Neural progenitor cell (in vitro differentiated cells): ENCODE results near the gene CHCHD6. TPM values are rescaled to one million over a fixed set of nuclear protein-coding genes. Genes with fewer than 3 reads are reported as not detected.

ENCODE experiments used
- DNase-seq: peaks from one replicate; pipeline ENCODE4 v3.0.0-alpha.2; 2016; ENCODE audit warnings: low spot score
- H2AFZ ChIP-seq: fragments of 200-600 bp; sonication (generic); replicated peaks from 2 replicates; pipeline ENCODE4 v1.6.1; 2016; ENCODE audit warnings: antibody characterized with exemption
- H3F3A ChIP-seq: fragments of 200-600 bp; sonication (generic); 2 replicates; pipeline ENCODE4 v1.6.1; 2016; ENCODE audit warnings: antibody characterized with exemption, low read depth
- H3K27ac ChIP-seq: fragments of 200-600 bp; sonication (generic); 2 replicates; pipeline ENCODE4 v1.5.1; 2016; ENCODE audit warnings: mild to moderate bottlenecking
- H3K27me3 ChIP-seq: fragments of 200-600 bp; sonication (generic); 2 replicates; pipeline ENCODE4 v1.6.1; 2016; ENCODE audit warnings: mild to moderate bottlenecking, moderate library complexity
- H3K36me3 ChIP-seq: fragments of 200-600 bp; sonication (generic); 2 replicates; pipeline ENCODE4 v1.5.1; 2016
- H3K4me1 ChIP-seq: fragments of 200-600 bp; sonication (generic); 2 replicates; pipeline ENCODE4 v1.6.1; 2016; ENCODE audit warnings: mixed run types
- H3K4me2 ChIP-seq: fragments of 200-600 bp; sonication (generic); 2 replicates; pipeline ENCODE4 v1.6.1; 2016
- H3K4me3 ChIP-seq: fragments of 200-600 bp; sonication (generic); 2 replicates; pipeline ENCODE4 v1.5.1; 2016
- H3K79me2 ChIP-seq: fragments of 200-600 bp; sonication (generic); 2 replicates; pipeline ENCODE4 v1.6.1; 2016; ENCODE audit warnings: low read depth
- H3K9ac ChIP-seq: fragments of 200-600 bp; sonication (generic); 2 replicates; pipeline ENCODE4 v1.6.1; 2016
- H3K9me3 ChIP-seq: fragments of 200-600 bp; sonication (generic); 2 replicates; pipeline ENCODE4 v1.5.1; 2016; ENCODE audit warnings: low read depth
- H4K20me1 ChIP-seq: fragments of 200-600 bp; sonication (generic); 2 replicates; pipeline ENCODE4 v1.6.1; 2016; ENCODE audit warnings: low read depth
- H3K27ac Mint-ChIP-seq: 3 replicates; pipeline ENCODE4 v1.8.0; 2021; ENCODE audit warnings: mixed read lengths
- H3K27me3 Mint-ChIP-seq: 2 replicates; pipeline ENCODE4 v1.8.0; 2022; ENCODE audit warnings: low read depth, mild to moderate bottlenecking, inconsistent platforms, moderate library complexity, mixed read lengths; ENCODE audit not compliant: insufficient read depth
- H3K36me3 Mint-ChIP-seq: 3 replicates; pipeline ENCODE4 v1.8.0; 2021; ENCODE audit warnings: mixed read lengths
- H3K4me1 Mint-ChIP-seq: 3 replicates; pipeline ENCODE4 v1.8.0; 2021; ENCODE audit warnings: mixed read lengths
- H3K4me3 Mint-ChIP-seq: 3 replicates; pipeline ENCODE4 v1.8.0; 2021; ENCODE audit warnings: mild to moderate bottlenecking, moderate library complexity, mixed read lengths
- H3K9me3 Mint-ChIP-seq: 3 replicates; pipeline ENCODE4 v1.8.0; 2020; ENCODE audit warnings: mixed read lengths
- EZH2 ChIP-seq: fragments of 200-600 bp; sonication (generic); IDR thresholded peaks from 2 replicates; pipeline ENCODE4 v1.6.1; 2017; ENCODE audit warnings: antibody characterized with exemption, mild to moderate bottlenecking, moderate library complexity
- EZH2phosphoT487 ChIP-seq: fragments of 200-600 bp; sonication (generic); IDR thresholded peaks from 2 replicates; pipeline ENCODE4 v1.6.1; 2017; ENCODE audit warnings: antibody characterized with exemption
- total RNA-seq: library from RNA; depleted of rRNA; stranded (reverse); fragments of >200 nt; gene quantifications from 2 replicates; pipeline ENCODE4 v1.2.3, GENCODE V29; 2015; ENCODE audit warnings: low replicate concordance
- TF ChIP-seq, protein P1 (sequence below): fragments of 200-600 bp; sonication (generic); IDR thresholded peaks from 2 replicates; pipeline ENCODE4 v1.5.1; 2017; ENCODE audit warnings: antibody characterized with exemption, mild to moderate bottlenecking

The CHCHD6 gene
- total RNA-seq, 1 donor from 2014 or later = 35.7 TPM

DNA sequence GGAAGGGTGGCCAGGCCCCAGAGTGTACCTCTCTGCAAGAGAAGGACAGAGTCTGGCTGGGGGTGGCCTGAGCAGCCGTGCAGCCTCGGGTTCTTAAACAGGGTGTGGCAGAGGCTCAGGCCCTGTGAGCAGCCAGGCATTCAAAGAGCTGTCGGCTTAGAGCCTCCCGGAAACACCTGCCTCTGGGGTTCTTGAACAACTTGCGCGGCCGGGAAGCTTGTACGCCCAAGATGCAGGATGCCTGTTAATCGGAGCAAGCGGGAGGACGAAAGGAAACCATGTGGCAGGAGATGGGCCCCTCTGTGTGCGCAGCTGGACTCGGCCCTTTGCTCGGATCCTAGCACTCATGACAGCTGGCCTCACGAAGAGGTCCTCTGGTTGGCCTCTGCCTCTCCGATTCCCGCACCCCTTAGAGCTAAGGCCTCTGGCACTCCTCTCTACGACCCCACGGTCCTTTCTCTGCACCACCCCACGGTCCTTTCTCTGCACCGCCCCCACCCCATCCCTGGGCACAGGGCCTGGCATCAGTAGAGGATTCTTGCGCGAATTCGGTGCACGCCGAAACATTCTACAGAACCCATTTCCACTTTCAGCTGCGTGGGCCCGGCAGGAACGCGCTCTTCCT, 25.2 kb upstream of the CHCHD6 start:
- Mint-ChIP-seq H3K4me1 (peaks cover 30% of the 10 kb centered on the region), H3K36me3 (no peaks in the 10 kb centered on the region), H3K4me3 (no peak overlapping the region), H3K9me3 (peaks cover 6% of the 10 kb centered on the region), H3K27ac (no peak overlapping the region), H3K27me3 (peaks cover 16% of the 10 kb centered on the region)
- Histone ChIP-seq H3K36me3 (no peaks in the 10 kb centered on the region), H3K27me3 (peaks cover 52% of the 10 kb centered on the region), H3K4me3 (no peak overlapping the region), H3K9me3 (peaks cover 7% of the 10 kb centered on the region), H2AFZ (no peak overlapping the region), H3K4me1 (peaks cover 24% of the 10 kb centered on the region), H3K4me2 (peak overlapping the region; percentile 20), H3K9ac (no peak overlapping the region), H3K79me2 (no peaks in the 10 kb centered on the region), H4K20me1 (no peaks in the 10 kb centered on the region), H3K27ac (no peak overlapping the region), H3F3A (no peaks in the 10 kb centered on the region)
- TF ChIP-seq EZH2phosphoT487 (no peak), EZH2 (peak; percentile 1)
- DNase-seq = peak; percentile 34

DNA sequence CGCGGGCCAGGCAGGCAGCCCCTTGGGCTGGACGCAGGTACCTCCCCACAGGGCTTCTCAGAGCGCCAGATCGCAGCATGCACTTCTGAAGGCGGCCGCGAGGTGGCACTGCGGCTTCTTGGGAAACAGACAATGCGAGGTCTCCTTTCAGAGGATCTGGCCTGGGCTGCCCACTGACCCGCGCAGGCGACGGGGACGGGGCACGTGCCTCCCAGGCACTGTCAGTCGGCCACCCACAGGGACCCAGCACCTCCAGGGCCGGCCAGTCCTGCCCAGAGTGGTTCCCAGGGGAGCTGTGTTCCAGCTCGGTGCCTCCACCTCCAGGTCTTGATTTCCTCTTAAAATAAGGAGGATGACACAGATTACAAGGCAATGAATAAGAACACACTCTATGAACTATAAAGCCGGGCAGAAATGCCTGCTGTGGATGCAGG, 24.7 kb upstream of the CHCHD6 start:
- Mint-ChIP-seq H3K27me3 (peaks cover 18% of the 10 kb centered on the region), H3K36me3 (no peaks in the 10 kb centered on the region), H3K27ac (no peak overlapping the region), H3K4me3 (no peak overlapping the region), H3K4me1 (peaks cover 34% of the 10 kb centered on the region), H3K9me3 (peaks cover 2% of the 10 kb centered on the region)
- H3K79me2 ChIP-seq = no peaks in the 10 kb centered on the region
- peaks cover 6% of the 10 kb centered on the region for H3K9me3 ChIP-seq
- peak overlapping the region; percentile 20 for H3K4me2 ChIP-seq
- TF ChIP-seq, protein P1, sequence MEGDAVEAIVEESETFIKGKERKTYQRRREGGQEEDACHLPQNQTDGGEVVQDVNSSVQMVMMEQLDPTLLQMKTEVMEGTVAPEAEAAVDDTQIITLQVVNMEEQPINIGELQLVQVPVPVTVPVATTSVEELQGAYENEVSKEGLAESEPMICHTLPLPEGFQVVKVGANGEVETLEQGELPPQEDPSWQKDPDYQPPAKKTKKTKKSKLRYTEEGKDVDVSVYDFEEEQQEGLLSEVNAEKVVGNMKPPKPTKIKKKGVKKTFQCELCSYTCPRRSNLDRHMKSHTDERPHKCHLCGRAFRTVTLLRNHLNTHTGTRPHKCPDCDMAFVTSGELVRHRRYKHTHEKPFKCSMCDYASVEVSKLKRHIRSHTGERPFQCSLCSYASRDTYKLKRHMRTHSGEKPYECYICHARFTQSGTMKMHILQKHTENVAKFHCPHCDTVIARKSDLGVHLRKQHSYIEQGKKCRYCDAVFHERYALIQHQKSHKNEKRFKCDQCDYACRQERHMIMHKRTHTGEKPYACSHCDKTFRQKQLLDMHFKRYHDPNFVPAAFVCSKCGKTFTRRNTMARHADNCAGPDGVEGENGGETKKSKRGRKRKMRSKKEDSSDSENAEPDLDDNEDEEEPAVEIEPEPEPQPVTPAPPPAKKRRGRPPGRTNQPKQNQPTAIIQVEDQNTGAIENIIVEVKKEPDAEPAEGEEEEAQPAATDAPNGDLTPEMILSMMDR = peak; percentile 91
- TF ChIP-seq EZH2phosphoT487 (no peak), EZH2 (no peak)
- H3K36me3 ChIP-seq = no peaks in the 10 kb centered on the region
- H3K27me3 ChIP-seq = peaks cover 52% of the 10 kb centered on the region
- no peaks in the 10 kb centered on the region for H4K20me1 ChIP-seq
- no peak overlapping the region for H3K27ac ChIP-seq
- DNase-seq = peak; percentile 94
- no peak overlapping the region for H3K4me3 ChIP-seq
- no peak overlapping the region for H3K9ac ChIP-seq
- H3K4me1 ChIP-seq = peaks cover 27% of the 10 kb centered on the region
- no peaks in the 10 kb centered on the region for H3F3A ChIP-seq
- H2AFZ ChIP-seq = no peak overlapping the region

DNA sequence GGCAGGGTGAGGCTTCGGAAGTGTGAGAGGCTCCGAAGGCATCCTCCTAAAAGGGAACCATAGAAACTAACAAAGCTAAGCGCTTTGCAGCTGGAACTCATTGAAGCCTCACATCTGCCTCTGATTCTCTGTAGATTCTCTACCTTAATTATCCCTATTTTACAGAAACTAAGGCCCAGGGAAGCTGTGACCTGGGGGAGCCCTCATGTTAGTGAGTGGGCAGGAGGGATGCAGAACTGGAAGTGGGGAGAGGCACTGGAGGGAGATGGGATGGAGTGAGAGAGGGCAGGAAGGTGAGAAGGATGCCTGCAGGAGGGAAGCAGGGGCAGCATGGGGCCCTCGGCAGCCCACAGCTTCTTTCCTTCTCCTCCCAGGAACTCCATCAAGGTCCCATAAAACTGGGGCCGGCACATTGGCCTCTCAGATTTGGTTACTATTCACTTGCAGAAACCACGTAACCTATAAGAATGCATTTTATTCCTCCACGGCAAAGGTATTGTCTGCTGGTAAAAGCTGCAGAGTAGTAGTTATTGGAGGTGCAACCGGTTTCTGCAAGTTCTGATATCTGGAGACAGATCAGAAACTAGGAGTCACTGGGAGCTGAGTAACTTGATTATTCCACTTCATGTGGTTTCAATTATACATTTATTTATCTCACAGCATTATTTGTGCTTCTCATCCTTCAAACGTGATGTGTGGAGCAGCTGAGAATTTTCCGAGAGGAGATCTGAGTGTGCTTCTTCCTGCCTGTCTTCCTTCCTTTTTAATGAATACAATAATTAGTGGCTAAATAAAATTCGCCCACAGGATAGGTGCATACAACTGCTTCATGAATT, 24.0 kb upstream of the CHCHD6 start:
- no peak overlapping the region for H3K4me3 ChIP-seq
- Mint-ChIP-seq H3K4me1 (peaks cover 37% of the 10 kb centered on the region), H3K27me3 (peaks cover 19% of the 10 kb centered on the region), H3K9me3 (no peaks in the 10 kb centered on the region), H3K4me3 (no peak overlapping the region), H3K36me3 (no peaks in the 10 kb centered on the region), H3K27ac (no peak overlapping the region)
- H3K4me2 ChIP-seq = no peak overlapping the region
- H3F3A ChIP-seq = no peaks in the 10 kb centered on the region
- H3K27ac ChIP-seq = no peak overlapping the region
- H3K27me3 ChIP-seq = peaks cover 52% of the 10 kb centered on the region
- H3K9ac ChIP-seq = no peak overlapping the region
- H3K36me3 ChIP-seq = no peaks in the 10 kb centered on the region
- H3K79me2 ChIP-seq = no peaks in the 10 kb centered on the region
- H2AFZ ChIP-seq = no peak overlapping the region
- no peak for DNase-seq
- H4K20me1 ChIP-seq = no peaks in the 10 kb centered on the region
- peaks cover 28% of the 10 kb centered on the region for H3K4me1 ChIP-seq
- TF ChIP-seq EZH2 (no peak), EZH2phosphoT487 (no peak)
- TF ChIP-seq, protein P1 = no peak
- H3K9me3 ChIP-seq = no peaks in the 10 kb centered on the region
